ENCODE results near the gene MSLN.

Gene MSLN

DNA sequence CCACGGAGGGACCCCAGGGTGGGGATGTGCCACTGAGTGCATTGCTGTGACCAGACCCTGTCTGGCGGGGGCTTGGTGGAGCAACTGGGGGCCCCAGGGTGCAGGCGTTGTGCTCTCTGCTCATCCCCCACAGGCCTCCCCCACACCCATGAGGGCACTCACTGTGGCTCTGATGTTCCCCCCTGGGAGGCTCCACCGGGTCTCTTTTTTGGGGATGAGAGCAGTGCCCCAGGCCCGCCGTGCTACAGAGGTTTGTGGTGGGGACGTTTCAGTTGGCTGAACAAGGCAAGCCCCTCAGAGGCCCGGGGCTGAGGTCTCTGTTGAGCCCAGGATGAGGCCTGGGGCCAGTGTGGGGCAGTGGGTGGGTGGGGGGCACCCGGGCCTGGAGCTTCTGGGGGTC, 36.8 kb upstream of the MSLN start:
- no peak for DNase-seq

DNA sequence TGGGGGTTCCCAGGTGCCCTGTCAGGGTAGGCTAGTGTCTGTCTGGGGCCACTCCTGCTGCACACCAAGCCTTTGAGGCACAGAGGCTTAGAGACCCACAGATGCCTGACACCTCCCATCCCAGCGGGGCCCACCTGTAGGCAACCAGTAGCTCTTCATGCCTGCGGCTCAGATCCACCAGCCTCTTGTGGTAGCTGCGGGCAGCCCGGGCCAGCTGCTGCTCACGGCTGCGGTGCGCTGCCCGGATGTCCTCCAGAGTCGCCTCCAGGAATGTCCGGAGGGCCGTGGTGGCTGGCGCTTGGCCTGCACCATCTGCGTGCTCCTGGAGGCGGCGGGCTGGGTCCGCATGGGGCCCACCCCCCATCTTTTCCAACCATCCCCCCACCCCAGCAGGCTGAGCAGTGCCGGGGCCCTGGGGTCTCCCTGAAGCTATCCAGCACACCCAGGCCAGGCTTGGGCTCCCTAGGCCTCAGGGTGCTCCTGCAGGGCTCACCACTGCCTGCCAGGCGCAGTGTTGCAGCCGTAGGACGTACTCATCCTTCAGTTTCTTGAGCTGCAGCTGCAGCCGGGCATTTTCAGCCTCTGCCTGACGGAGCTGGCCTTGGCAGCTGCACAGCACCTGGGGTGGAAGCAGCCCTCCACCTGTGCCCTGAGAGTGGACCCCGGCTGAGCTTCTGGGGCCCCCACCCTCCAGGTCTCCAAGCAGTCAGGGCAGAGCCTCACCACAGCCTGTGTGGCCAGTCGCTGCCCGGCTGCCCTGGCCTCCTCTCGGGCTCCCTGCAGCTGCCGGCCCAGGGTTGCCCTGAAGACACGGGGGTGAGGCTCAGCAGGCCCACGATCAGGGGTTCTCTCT, 36.1 kb upstream of the MSLN start:
- no peak for DNase-seq

DNA sequence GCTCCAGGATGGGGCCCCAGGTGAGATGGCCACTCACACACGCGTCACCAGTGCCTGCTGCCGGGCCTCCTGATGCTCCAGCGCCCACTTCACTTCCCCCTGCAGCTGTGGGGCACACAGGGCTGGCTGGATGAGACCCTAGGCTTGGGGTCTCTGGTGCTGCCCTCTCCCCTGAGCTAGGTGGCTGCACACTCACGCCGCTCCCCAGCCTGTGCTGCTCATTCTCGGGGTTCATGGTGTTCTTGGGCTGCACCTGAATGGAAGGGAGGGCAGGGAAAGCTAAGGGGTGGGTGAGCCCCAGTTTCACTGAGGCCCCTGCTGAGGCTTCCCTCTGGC, 35.5 kb upstream of the MSLN start:
- DNase-seq, result no peak

DNA sequence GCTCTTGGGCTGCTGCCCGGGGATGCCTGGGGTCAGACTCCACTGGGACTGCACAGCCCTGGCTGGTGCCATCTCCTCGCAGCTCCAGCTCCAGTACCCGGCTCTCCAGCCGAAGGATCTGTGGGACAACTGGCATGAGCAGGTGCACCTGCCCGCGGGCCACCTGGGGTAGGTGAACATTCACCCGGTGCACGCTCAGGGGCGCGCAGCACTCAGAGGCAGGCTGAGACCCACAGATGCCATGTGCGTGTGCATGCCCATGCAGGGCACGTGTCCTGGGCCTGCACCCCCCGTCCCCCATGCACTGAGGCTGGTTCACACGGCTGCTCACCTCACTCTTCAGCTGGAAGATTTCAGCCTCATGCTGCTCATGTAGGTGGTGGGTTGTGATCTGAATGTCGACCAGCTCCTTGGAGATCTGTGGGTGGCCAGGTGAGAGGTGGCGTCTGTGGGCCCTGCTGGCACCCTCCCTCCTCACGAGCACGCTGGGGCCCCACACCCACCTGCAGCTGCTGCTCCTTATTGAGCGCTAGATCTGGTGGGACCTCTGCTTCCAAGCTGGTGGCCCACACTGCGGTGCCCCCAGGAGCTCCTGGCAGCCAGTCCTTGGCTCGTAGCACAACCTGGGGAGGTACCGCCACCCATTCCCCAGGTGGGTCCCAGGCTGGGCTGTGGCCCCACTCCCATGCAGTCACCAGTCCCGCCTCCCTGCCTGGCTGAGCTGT, 34.9 kb upstream of the MSLN start:
- no peak for DNase-seq

DNA sequence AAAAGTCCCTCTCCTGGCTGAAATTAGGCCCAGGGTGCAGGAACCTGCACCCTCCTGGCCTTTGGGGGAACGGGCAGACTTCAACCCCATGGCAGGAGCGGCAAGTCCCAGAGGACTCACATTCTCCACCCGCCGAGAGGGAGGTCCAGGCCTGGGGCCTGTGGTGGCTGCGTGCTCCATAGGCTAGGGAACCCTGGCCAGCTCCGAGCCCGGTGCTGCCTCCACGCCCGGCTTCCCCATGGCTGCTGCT, 34.4 kb upstream of the MSLN start:
- DNase-seq, result no peak

DNA sequence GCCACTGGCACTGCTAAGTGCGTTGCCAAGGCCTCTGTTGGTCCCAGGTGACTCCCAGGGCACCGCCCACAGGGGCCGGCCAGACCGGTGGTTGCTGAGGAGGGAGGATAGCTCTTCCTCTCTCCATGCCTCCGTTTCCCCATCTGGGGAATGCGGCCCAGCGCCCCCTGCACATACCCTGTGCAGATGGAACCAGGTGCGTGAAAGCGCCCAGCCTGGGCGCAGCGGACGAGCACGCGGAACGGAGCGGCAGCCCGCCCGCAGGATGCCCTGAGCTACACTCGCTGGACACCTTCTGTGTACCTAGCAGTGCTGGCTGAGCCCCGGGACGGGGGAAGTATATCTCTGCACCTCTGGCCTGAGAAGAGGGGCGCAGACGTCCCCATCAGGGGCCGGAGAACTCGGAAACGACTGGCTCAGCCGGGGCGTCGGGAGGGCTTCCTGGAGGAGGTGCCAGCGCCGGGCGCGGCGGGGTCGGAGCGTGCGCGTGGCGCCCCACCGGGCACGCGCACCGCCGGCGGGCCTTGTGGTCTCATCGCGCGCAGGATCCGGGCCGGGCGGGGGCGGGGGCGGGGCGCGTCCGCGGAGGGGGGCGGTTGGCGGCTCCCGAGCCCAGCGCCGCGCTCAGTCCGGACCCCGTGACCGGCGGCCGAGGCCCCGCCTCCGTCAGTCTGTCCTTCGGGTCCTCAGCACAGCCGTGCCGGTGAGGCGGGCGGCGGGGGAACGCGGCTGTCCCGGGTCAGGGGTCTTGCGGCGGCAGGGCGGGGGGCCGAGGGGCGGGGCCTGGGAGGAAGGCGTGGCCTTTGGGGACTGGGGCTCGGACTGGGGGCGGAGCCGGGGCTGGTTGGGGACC, 33.9 kb upstream of the MSLN start, which contains the start of the genes CCDC78 and HAGHL:
TSS of gene CCDC78 (minus strand) at position 6 of the 853 bp plus-strand sequence. CDS start 76 bp downstream, outside the sequence.
TSS of gene HAGHL (plus strand) at position 669 of the 853 bp plus-strand sequence. CDS start 404 bp downstream, outside the sequence.
- peak; percentile 74 for DNase-seq

DNA sequence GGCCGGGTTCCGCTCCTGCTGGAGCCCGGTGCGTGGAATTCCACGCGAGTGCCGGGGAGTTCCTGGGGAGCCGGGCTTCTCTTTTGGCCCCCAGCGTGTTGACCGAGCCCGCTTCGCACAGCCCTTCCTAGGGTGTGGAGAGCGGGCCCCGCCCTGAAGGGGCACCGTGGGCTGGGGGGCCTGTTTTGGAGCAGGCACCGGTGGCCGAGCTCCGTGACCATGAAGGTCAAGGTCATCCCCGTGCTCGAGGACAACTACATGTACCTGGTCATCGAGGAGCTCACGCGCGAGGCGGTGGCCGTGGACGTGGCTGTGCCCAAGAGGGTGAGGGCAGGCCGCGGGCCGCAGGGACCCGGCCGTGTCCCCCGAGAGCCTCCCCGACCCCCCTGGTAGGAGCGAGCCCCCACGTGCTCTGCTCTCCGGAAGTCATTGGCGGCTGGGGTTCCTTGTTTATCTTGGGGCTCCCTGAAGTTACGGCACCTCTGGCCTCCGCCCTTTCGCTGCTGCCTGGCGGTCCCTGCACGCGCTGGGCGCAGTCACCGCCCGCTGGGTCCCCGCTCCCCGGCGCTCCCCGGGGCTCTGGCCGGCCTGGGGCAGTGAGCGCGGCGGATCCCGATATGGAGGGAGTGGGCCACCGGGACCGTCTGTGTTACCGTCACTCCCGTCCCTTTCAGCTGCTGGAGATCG, 33.1 kb upstream of the MSLN start:
- DNase-seq, result no peak

DNA sequence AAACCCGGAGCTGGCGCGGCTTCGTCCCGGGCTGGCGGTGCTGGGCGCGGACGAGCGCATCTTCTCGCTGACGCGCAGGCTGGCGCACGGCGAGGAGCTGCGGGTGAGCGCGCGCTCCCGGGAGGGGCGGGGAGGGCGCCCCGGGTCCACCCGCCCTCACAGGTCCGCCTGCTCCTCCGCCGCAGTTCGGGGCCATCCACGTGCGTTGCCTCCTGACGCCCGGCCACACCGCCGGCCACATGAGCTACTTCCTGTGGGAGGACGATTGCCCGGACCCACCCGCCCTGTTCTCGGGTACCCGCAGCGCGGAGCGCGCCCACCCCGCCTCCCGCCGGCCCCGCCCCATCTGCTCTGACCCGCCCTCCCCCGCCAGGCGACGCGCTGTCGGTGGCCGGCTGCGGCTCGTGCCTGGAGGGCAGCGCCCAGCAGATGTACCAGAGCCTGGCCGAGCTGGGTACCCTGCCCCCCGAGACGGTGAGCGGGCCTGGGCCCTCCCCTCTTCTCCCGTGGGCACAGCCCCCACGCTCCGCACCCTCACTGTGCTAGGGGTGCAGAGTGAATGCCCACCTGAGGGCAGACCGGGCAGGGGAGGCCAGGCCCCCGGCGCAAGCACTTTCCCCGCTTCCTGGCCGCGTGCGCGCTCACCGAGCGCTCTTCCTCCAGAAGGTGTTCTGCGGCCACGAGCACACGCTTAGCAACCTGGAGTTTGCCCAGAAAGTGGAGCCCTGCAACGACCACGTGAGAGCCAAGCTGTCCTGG, 32.2 kb upstream of the MSLN start:
- DNase-seq, result peak; percentile 75

DNA sequence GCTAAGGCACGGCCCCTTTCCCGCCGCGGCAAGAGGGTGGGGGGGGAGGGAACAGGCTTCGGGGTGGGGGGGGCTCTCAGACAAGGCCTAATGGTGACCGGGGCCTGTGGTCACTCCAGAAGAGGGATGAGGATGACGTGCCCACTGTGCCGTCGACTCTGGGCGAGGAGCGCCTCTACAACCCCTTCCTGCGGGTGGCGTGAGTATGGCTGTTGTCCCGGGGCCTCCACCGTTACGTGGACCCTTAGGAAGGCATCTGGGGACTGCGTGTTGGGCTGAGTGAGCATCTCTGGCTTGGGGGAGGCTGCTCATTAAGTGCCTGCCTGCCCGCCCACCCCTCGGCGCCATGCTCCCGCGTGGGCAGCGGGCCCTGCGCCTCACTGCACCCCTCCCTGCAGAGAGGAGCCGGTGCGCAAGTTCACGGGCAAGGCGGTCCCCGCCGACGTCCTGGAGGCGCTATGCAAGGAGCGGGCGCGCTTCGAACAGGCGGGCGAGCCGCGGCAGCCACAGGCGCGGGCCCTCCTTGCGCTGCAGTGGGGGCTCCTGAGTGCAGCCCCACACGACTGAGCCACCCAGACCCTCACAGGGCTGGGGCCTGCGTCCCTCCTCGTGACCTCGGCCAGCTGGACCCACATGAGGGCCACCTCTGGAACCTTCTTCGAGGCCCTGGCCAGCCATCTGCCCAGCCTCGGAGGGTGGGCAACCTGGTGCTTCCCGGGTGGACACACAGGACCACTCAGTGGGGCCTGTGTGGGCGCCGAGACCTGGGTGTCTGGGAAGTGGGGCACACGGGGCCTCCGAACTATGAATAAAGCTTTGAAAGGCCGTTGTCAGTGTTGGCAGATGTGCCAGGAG, 31.4 kb upstream of the MSLN start:
- no peak for DNase-seq

DNA sequence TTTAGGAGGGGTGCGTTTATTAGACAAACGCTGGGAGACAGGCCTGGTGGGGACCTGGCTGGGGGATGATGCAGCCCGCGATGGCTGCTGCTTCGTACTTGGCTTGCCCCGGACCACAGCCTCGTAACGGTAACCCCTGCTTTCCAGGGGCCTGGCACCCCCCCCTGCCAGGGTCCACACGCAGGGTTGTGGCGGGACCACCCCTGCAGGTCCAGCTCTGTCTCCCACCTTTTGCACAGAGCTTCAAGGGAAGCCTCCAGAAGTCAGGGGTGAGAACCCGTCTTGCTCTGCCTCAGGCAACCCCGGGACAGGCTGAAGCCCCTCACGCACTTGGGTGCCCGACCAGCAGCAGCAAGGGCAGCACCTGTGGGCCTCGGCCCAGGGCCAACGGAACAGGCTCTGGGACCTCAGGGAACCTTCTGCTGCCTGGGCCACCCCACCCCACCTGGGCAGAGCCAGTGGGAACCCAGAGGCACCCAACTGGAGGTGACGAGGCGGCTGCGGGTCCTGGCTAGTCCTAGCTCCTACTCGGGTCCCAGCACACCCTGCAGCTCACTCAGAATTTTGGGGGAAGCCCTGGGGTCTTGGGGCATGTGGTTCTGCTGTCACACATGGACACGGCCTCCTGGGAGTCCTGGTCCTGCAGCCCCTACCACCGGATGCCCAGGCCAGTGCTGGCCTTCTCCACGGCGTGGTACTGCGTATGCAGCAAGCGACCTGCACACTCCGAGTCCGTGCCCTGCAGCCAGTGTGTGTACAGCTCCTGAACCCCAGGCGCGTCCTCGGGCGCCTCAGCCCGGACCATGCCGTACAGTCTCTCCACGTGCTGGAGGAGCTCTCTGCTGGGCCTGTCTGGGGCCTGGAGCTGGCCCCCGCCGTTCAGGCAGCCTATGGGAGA, 30.5 kb upstream of the MSLN start:
- no peak for DNase-seq

DNA sequence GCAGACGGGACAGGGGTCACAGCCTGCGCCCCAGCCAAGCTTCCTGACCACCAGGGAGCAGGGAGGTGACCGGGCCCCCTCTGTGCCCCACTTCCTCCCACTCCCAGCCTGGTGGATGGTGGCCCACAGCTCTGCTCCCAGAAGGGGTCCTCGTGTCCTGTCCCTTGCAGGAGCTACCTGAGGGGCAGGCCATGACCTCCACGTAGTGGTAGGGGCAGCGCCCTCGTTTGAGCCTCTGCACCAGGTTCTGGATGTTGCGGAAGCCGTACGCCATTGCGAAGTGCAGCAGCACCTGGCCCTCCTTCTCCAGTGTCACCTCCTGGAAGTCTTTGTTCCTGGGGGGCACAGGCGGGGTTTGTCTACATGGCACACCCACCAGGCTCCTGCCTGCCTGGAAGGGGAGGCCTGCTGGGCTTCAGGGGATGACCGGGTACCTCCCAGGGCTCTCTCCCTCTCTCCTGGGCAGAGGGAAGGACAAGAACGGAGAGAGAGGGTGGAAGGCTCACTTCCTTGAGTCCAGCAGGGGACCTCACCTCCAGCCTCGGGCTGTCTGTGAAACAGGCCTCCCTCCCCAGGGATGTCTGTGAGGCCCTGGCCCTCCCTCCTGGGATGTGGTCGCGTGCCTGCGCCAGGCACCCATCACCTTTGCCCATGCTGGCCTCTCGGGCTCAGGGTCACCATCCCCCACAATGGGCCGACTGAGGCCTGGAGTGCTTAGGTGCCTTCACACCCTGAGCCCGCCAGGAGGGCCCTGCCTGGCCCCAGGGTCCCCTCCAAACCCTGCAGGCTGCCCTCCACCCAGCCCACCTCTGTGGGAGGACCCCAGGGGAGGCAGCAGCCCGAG, 29.6 kb upstream of the MSLN start:
- no peak for DNase-seq

DNA sequence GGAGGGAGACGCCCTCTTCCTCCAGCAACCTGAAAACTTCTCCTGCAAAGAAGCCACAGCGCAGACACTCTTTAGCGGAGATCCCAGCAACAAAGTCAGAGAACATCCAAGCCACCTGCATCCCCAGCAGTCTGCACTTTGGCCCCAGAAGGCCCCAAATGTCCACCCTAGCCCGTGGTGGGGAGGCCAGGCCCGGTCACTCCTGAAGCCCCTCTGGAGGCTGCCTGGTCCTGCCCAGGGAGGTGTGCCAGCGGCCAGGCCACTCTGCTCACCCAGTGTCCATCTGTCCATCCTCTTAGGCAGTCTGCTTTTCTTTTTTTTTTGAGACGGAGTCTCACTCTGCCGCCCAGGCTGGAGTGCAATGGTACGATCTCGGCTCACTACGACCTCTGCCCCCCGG, 28.2 kb upstream of the MSLN start:
- no peak for DNase-seq

DNA sequence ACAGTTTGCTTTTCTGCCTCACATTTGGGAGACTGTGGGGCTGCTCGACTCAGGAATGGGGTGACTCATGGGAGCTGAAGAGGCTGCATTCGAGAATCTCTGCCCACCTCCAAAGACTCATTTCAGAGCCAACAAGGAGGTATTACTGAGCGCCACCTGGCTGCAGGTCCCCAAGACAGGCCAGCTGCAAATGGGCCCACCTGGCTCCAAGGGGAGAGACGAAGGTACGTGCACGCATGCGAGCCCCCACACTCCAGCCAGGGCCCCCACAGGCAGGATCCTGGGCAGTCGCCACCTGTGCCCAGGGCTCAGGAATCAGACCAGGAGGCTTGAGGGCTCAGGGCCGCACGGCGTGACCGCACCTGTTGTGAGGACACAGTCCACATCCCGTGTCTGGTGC, 27.6 kb upstream of the MSLN start:
- DNase-seq, result no peak

DNA sequence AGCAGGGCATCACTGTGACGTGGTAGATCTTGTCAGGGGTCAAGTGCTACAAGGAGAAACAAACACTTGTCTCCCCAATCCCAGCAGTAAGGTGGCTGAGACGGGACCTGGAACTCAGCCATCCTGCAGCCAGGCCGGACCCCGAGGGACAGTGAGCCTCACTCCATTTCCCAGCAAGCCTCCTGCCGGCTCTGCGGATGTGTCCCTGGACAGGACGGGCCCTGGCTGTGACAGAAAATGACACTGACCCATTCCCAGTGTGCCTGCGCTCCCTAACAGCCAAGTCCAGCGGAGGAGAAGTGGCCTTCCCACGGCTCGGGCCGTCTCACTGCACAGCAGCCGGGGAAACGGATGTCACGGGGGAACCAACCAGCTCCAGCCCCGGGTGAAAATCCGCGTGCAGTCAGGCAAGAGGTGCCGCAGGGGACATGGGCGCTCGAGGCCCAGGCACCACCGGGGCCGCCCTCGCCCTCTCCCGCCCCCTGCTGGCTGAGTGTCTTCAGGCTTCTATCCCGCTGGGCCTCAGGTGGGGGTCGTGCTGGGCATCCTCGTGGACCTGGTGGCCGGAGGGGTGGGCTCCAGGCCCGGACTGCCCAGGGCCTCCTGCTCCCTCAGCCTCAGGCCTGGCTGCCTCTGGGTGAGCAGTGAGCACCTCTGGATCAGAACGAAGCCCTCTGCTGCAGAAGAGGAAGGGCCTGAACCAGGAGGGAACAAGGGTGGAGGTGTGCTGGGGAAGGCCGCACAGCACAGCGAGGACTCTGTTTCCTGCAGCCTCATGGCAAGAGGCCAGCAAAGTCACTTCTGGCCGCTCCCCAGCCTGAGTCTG, 26.9 kb upstream of the MSLN start:
- no peak for DNase-seq

DNA sequence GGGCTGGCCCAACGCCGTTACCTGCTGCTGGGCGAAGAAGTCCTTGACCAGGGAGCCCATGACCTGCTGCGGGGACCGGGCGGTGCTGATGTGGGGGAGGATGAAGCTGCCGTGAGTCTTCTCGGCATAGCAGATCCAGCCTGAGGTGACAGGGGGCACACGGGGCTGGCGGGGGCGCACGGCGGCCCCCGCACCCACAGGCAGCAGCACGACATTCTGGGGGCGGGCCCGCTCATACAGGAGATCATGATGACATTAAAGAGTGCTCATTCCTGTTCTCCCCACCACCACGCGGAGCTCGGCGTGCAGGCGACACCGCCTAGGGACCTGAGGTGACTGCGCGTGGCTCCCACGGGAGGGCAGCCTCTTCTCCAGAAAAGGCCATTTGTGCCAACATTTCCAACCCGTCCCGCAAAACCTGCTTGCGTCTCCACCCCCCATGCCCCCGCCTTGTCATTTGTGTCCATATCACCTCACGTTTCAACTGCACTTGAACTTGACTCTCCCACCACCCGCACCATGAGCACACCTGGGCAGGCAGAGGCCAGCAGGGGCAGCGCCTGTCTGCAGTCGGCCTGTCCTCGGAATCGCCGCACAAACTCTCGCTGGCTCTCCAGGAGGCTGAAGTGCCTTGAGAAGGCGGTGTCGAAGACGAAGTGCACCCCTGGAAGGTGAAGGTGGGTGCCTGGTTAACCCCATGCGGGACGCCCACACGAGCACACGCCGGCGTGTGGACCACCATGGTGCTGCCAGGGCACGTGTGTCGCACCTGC, 26.1 kb upstream of the MSLN start:
- DNase-seq, result no peak

DNA sequence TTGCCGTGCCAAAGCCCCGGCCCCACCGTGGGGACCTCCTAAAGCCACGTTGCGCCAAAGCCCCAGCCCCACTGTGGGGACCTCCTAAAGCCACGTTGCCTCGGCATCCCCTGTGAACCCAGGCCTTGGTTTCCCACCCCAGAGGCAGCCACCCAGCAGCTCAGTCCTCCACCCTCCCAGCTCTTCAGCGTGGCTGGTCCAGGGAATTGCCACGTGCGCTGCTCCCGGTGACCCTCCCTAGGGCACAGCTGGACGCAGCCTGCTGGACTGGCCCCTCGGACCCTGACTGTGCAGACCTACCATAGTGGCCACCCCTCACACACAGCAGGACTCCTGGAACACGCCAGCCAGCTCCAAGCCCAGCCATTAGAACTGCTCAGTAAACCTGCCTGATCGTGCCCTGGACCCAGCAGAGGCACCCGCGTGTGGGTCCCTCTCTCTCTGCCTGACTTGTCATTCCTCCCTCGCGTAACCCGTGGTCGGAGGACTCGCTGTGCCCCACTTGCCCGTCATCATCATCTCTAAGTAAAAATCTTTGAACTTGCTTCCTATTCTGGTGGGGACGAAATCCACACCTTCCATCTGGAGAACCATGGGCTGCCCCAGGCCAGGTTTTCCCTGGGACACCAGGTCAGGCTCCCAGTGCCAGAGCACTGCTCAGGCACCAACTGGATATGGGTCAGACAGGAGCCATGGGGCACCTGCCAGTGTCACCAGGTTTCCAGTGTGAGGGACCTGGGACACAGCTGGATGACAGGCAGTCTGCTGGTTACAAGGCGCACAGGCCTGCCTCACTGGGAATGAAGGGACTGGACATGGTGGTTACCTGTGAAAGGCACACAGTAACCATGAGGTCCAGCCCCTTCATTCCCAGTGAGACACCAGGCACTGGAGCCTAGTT, 25.3 kb upstream of the MSLN start:
- no peak for DNase-seq
